T-cell (primary cell): ENCODE measurements around the gene YRDC. TPM values are rescaled to one million over a fixed set of nuclear protein-coding genes. Genes with fewer than 3 reads are reported as not detected.

Experiments
- ATAC-seq, 4 experiments: fragments of 200-7000 bp in 3 of 4; fragments of 150-1000 bp in 1 of 4; cut with Tn5 transposase; replicated peaks in 1 of 4; 1 replicate in 3 of 4; 2 replicates in 1 of 4; pipeline ENCODE4 v1.10.0; 2021; ENCODE audit warnings: moderate library complexity in 3 of 4, mild to moderate bottlenecking in 2 of 4, moderate number of reproducible peaks in 1 of 4
- CTCF ChIA-PET, 2 donors: fragments of 300-600 bp; sonication (Branson Sonifier 250); formaldehyde crosslinking; loops; one replicate each; lab custom pipeline; 2022; ENCODE audit warnings: antibody characterized with exemption in 2 of 2; lab: Charles Lee
- POLR2A ChIA-PET, 2 donors: fragments of 300-600 bp; sonication (Branson Sonifier 250); formaldehyde crosslinking; loops; one replicate each; lab custom pipeline; 2022; ENCODE audit warnings: antibody characterized with exemption in 2 of 2; lab: Charles Lee
- DNase-seq, 35 experiments: peaks; one replicate each; pipeline versions ENCODE4 v3.0.0 to v3.0.0-alpha.2; 2013 to 2023
- H3K27ac ChIP-seq: one replicate; pipeline ENCODE4 v1.5.1; 2013; ENCODE audit warnings: low read length
- H3K27me3 ChIP-seq, 2 experiments: replicated peaks in 1 of 2; 1 replicate in 1 of 2; 2 replicates in 1 of 2; pipeline versions ENCODE4 v1.6.1 to v1.7.0; 2013; ENCODE audit warnings: low read length in 1 of 2, mixed read lengths in 1 of 2; ENCODE audit not compliant: control insufficient read depth in 2 of 2, insufficient read depth in 2 of 2; ENCODE audit errors: extremely low read depth in 1 of 2
- H3K36me3 ChIP-seq, 2 donors: 1 replicate in 1 of 2; 2 replicates in 1 of 2; pipeline versions ENCODE4 v1.6.1 to v1.7.0; 2013; ENCODE audit warnings: low read length in 1 of 2; ENCODE audit not compliant: control insufficient read depth in 2 of 2, insufficient read depth in 1 of 2; ENCODE audit errors: extremely low read depth in 1 of 2
- H3K4me1 ChIP-seq, 2 experiments: 1 replicate in 1 of 2; 2 replicates in 1 of 2; pipeline versions ENCODE4 v1.6.1 to v1.7.0; 2013; ENCODE audit warnings: low read length in 2 of 2, mixed read lengths in 1 of 2; ENCODE audit not compliant: insufficient read depth in 2 of 2, control insufficient read depth in 1 of 2; ENCODE audit errors: extremely low read depth in 1 of 2
- H3K4me3 ChIP-seq, 2 donors: 1 replicate in 1 of 2; 2 replicates in 1 of 2; pipeline versions ENCODE4 v1.5.1 to v1.7.0; 2013; ENCODE audit warnings: mild to moderate bottlenecking in 2 of 2, low read length in 1 of 2, moderate library complexity in 1 of 2; ENCODE audit not compliant: control insufficient read depth in 1 of 2; ENCODE audit errors: extremely low read depth in 1 of 2
- H3K9me3 ChIP-seq: 2 replicates; pipeline ENCODE4 v1.7.0; 2013
- H3K27ac Mint-ChIP-seq, 2 donors: one replicate each; pipeline ENCODE4 v1.8.0; 2020 to 2021; ENCODE audit warnings: mild to moderate bottlenecking in 2 of 2, mixed read lengths in 2 of 2
- H3K27me3 Mint-ChIP-seq, 2 donors: one replicate each; pipeline ENCODE4 v1.8.0; 2021 to 2022; ENCODE audit warnings: mixed read lengths in 2 of 2
- H3K36me3 Mint-ChIP-seq: one replicate; pipeline ENCODE4 v1.8.0; 2021; ENCODE audit warnings: mixed read lengths
- H3K4me1 Mint-ChIP-seq, 3 donors: one replicate each; pipeline ENCODE4 v1.8.0; 2020 to 2022; ENCODE audit warnings: mixed read lengths in 3 of 3, mild to moderate bottlenecking in 1 of 3
- H3K4me3 Mint-ChIP-seq, 3 donors: one replicate each; pipeline ENCODE4 v1.8.0; 2020 to 2022; ENCODE audit warnings: mild to moderate bottlenecking in 3 of 3, mixed read lengths in 3 of 3, moderate library complexity in 3 of 3
- H3K9me3 Mint-ChIP-seq, 3 donors: one replicate each; pipeline ENCODE4 v1.8.0; 2020 to 2022; ENCODE audit warnings: mixed read lengths in 3 of 3
- WGBS: methylation state at CpG from one replicate; pipeline ENCODE4 v1.1.5; 2013; ENCODE audit warnings: missing lambda C conversion rate; ENCODE audit not compliant: insufficient coverage; 5-methylcytosine and 5-hydroxymethylcytosine counted together
- total RNA-seq, 35 experiments: library from RNA in 6 of 35; stranded (reverse) in 6 of 35; fragments of 120-200 nt in 1 of 35; gene quantifications; one replicate each; pipeline versions ENCODE4 v1.2.1 to v1.2.4 and lab custom pipeline; 2013 to 2026

YRDC gene
- total RNA-seq, 5 donors from 2014 or later (not counting 1 experiment from before 2014, with no cell fraction given), result 16.0 to 28.2 (median 18.4) TPM

- Mint-ChIP-seq H3K4me3 (no peak overlapping the region), H3K27me3 (peaks cover 39 to 49% of the 10 kb centered on the region in 2 donors), H3K36me3 (no peaks in the 10 kb centered on the region), H3K4me1 (peaks cover 13 to 18% (median 18%) of the 10 kb centered on the region in 3 donors), H3K27ac (no peak overlapping the region), H3K9me3 (peaks cover 0 to 4% (median 0%) of the 10 kb centered on the region in 3 donors)
- H3K9me3 ChIP-seq, result no peaks in the 10 kb centered on the region
- ChIA-PET POLR2A (no interaction called here), CTCF (no interaction called here)
- no peak for ATAC-seq
- peaks cover 0 to 19% of the 10 kb centered on the region in 2 experiments for H3K4me1 ChIP-seq
- no peaks in the 10 kb centered on the region for H3K36me3 ChIP-seq
- H3K27me3 ChIP-seq, result peaks cover 18 to 53% of the 10 kb centered on the region in 2 experiments
- H3K27ac ChIP-seq, result no peak overlapping the region
- no peak overlapping the region for H3K4me3 ChIP-seq
- 69% methylated on average over 67 of the region's 68 CpGs for WGBS
- no peak for DNase-seq
Observed at GRCh38 chr1:37761416-37762095, 46.5 kb downstream of the YRDC start.

DNA sequence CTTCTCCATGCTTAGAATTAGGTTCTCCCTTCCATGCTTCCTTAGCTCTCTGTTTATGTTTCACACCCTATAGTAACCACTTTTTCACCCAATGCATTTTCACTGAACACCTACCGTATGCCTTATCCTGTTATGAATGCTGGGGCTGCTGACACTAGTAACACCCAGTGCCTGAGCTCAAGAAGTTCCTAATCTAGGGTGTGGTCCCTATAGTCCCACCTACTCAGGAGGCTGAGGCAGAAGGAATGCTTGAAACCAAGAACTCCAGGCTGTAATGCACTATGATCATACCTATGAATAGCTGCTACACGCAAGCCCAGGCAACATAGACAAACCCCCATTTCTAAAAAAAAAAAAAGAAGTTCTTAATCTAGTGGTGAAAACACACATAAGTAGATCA is 48.6 kb downstream of the YRDC start:
- ATAC-seq, result no peak
- Histone ChIP-seq H3K27ac (no peak overlapping the region), H3K9me3 (no peaks in the 10 kb centered on the region), H3K27me3 (peaks cover 24 to 49% of the 10 kb centered on the region in 2 experiments), H3K4me1 (no peaks in the 10 kb centered on the region), H3K36me3 (no peaks in the 10 kb centered on the region), H3K4me3 (no peak overlapping the region)
- peaks cover 0 to under 1% (median 0%) of the 10 kb centered on the region in 3 donors for H3K9me3 Mint-ChIP-seq
- no peak overlapping the region for H3K4me3 Mint-ChIP-seq
- CTCF ChIA-PET, result no interaction called here
- peaks cover under 1 to 2% (median 2%) of the 10 kb centered on the region in 3 donors for H3K4me1 Mint-ChIP-seq
- 60% methylated on average over 1 of the region's 2 CpGs for WGBS
- no peak for DNase-seq
- peaks cover 30 to 46% of the 10 kb centered on the region in 2 donors for H3K27me3 Mint-ChIP-seq
- H3K27ac Mint-ChIP-seq, result no peak overlapping the region
- POLR2A ChIA-PET, result no interaction called here
- no peaks in the 10 kb centered on the region for H3K36me3 Mint-ChIP-seq

DNA sequence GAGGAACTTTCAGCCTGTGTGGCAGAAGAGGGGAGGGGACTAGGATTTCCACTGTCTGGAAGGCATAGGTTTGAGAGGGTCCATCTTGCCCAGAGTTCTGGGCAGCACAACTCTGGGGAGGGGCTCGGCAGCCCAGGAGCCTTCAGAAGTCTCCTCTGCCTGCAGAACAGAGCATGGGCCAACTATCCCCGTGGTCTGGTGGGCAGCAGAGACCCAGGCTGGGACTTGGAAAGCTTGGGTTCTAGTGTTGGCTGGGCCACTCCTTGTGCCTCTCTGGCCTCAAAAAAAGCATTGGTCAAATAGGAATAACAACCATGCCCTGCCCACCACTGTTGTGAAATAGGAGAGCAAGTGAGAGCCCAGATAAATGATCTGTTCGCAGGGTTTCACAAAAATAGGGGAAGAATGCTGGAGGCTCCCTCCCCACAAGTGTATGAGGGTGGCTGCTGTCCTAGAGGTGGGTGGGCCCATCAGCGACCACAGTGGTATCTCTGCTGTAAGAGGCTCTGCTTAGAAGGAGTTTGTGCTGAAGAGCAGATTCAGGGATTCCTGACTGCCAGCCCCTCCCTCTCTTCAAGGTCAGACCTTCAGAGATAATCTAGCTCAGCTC is 52.0 kb downstream of the YRDC start:
- no peak for ATAC-seq
- peaks cover 30 to 43% of the 10 kb centered on the region in 2 donors for H3K27me3 Mint-ChIP-seq
- no peak overlapping the region for H3K4me3 ChIP-seq
- ChIA-PET POLR2A (no interaction called here), CTCF (no interaction called here)
- H3K4me3 Mint-ChIP-seq, result no peak overlapping the region
- no peak for DNase-seq
- 75% methylated on average over 2 of the region's 4 CpGs for WGBS
- no peak overlapping the region for H3K27ac Mint-ChIP-seq
- no peaks in the 10 kb centered on the region for H3K9me3 ChIP-seq
- peaks cover 7 to 14% (median 10%) of the 10 kb centered on the region in 3 donors for H3K4me1 Mint-ChIP-seq
- H3K36me3 Mint-ChIP-seq, result no peaks in the 10 kb centered on the region
- H3K27me3 ChIP-seq, result peaks cover 26 to 53% of the 10 kb centered on the region in 2 experiments
- H3K36me3 ChIP-seq, result no peaks in the 10 kb centered on the region
- H3K9me3 Mint-ChIP-seq, result no peaks in the 10 kb centered on the region
- no peak overlapping the region for H3K27ac ChIP-seq
- H3K4me1 ChIP-seq, result peaks cover 0 to 8% of the 10 kb centered on the region in 2 experiments

GRCh38 chr1:37755290-37755689 is 52.7 kb downstream of the YRDC start:
- POLR2A ChIA-PET, result no interaction called here
- Mint-ChIP-seq H3K36me3 (no peaks in the 10 kb centered on the region), H3K4me1 (peaks cover 7 to 14% (median 10%) of the 10 kb centered on the region in 3 donors), H3K27ac (no peak overlapping the region), H3K4me3 (no peak overlapping the region), H3K9me3 (no peaks in the 10 kb centered on the region), H3K27me3 (peaks cover 34 to 45% of the 10 kb centered on the region in 2 donors)
- ATAC-seq, result no peak
- CTCF ChIA-PET, result no interaction called here
- WGBS, result no CpG with 5 or more reads among the region's 1 CpG
- no peak overlapping the region for H3K4me3 ChIP-seq
- H3K4me1 ChIP-seq, result peaks cover 0 to 8% of the 10 kb centered on the region in 2 experiments
- no peaks in the 10 kb centered on the region for H3K36me3 ChIP-seq
- H3K9me3 ChIP-seq, result no peaks in the 10 kb centered on the region
- DNase-seq, result no peak
- no peak overlapping the region for H3K27ac ChIP-seq
- peaks cover 26 to 53% of the 10 kb centered on the region in 2 experiments for H3K27me3 ChIP-seq

GRCh38 chr1:37753473-37754321 is 54.3 kb downstream of the YRDC start:
- Mint-ChIP-seq H3K4me3 (peak overlapping the region; percentile 54 to 69 (median 61)), H3K4me1 (peaks cover 7 to 14% (median 10%) of the 10 kb centered on the region in 3 donors), H3K36me3 (no peaks in the 10 kb centered on the region), H3K9me3 (no peaks in the 10 kb centered on the region), H3K27me3 (peaks cover 41 to 52% of the 10 kb centered on the region in 2 donors), H3K27ac (no peak overlapping the region)
- Histone ChIP-seq H3K36me3 (no peaks in the 10 kb centered on the region), H3K4me1 (peaks cover 0 to 8% of the 10 kb centered on the region in 2 experiments), H3K4me3 (no peak overlapping the region), H3K9me3 (no peaks in the 10 kb centered on the region), H3K27me3 (peaks cover 24 to 60% of the 10 kb centered on the region in 2 experiments), H3K27ac (no peak overlapping the region)
- 5% methylated on average over 35 of the region's 52 CpGs for WGBS
- ChIA-PET POLR2A (no interaction called here), CTCF (no interaction called here)
- DNase-seq, result no peak
- ATAC-seq, result no peak
